MM.1S (cell line): ENCODE data around the gene IFIT1.

Source experiments
- DNase-seq: peaks from one replicate; pipeline ENCODE4 v3.0.0-alpha.2; 2015
- H2AFZ ChIP-seq: fragments of 300-600 bp; sonication (generic); 2 replicates; pipeline ENCODE4 v1.6.0; 2016; ENCODE audit warnings: antibody characterized with exemption, low read length
- H3F3A ChIP-seq: fragments of 300-600 bp; sonication (generic); 2 replicates; pipeline ENCODE4 v1.6.1; 2016; ENCODE audit warnings: mild to moderate bottlenecking, antibody characterized with exemption, low read length, moderate library complexity, mixed read lengths; ENCODE audit not compliant: insufficient read depth
- H3K27ac ChIP-seq: fragments of 300-600 bp; sonication (generic); 2 replicates; pipeline ENCODE4 v1.5.1; 2016; ENCODE audit warnings: mild to moderate bottlenecking, low read length
- H3K27me3 ChIP-seq: fragments of 300-600 bp; sonication (generic); replicated peaks from 2 replicates; pipeline ENCODE4 v1.6.0; 2016; ENCODE audit warnings: low read length; ENCODE audit not compliant: insufficient read depth
- H3K36me3 ChIP-seq: fragments of 300-600 bp; sonication (generic); replicated peaks from 2 replicates; pipeline ENCODE4 v1.6.1; 2016; ENCODE audit warnings: mild to moderate bottlenecking, low read length, mixed read lengths; ENCODE audit not compliant: insufficient read depth
- H3K4me1 ChIP-seq: fragments of 300-600 bp; sonication (generic); 2 replicates; pipeline ENCODE4 v1.6.1; 2016; ENCODE audit warnings: low read length, mixed read lengths
- H3K4me2 ChIP-seq: fragments of 300-600 bp; sonication (generic); 2 replicates; pipeline ENCODE4 v1.6.0; 2016; ENCODE audit warnings: low read depth, low read length
- H3K4me3 ChIP-seq: fragments of 300-600 bp; sonication (generic); 2 replicates; pipeline ENCODE4 v1.5.1; 2016; ENCODE audit warnings: low read length, mixed read lengths
- H3K79me2 ChIP-seq: fragments of 300-600 bp; sonication (generic); 2 replicates; pipeline ENCODE4 v1.6.1; 2016; ENCODE audit warnings: mixed run types, low read length, mixed read lengths
- H3K9ac ChIP-seq: fragments of 300-600 bp; sonication (generic); 2 replicates; pipeline ENCODE4 v1.6.1; 2016; ENCODE audit warnings: low read length, mixed read lengths
- H3K9me2 ChIP-seq: fragments of 300-600 bp; sonication (generic); replicated peaks from 2 replicates; pipeline ENCODE4 v1.6.1; 2016; ENCODE audit warnings: mild to moderate bottlenecking, low read length, mixed read lengths; ENCODE audit not compliant: insufficient read depth
- H3K9me3 ChIP-seq: fragments of 300-600 bp; sonication (generic); replicated peaks from 2 replicates; pipeline ENCODE4 v1.6.1; 2016; ENCODE audit warnings: mild to moderate bottlenecking, low read length, mixed read lengths; ENCODE audit not compliant: insufficient read depth
- H4K20me1 ChIP-seq: fragments of 300-600 bp; sonication (generic); 2 replicates; pipeline ENCODE4 v1.6.1; 2016; ENCODE audit warnings: mild to moderate bottlenecking, low read length, moderate library complexity, mixed read lengths; ENCODE audit not compliant: insufficient read depth
- CTCF ChIP-seq: fragments of 300-600 bp; sonication (generic); IDR thresholded peaks from 2 replicates; pipeline ENCODE4 v1.5.1; 2016; ENCODE audit warnings: antibody characterized with exemption, low read length, mixed read lengths
- EZH2 ChIP-seq: fragments of 300-600 bp; sonication (generic); optimal IDR thresholded peaks from 2 replicates; pipeline ENCODE3; 2017; ENCODE audit warnings: low read depth, mild to moderate bottlenecking, antibody characterized with exemption, low read length, mixed read lengths
- EZH2phosphoT487 ChIP-seq: fragments of 300-600 bp; sonication (generic); IDR thresholded peaks from 2 replicates; pipeline ENCODE4 v1.6.1; 2018; ENCODE audit warnings: antibody characterized with exemption, low read length

The IFIT1 gene

DNA sequence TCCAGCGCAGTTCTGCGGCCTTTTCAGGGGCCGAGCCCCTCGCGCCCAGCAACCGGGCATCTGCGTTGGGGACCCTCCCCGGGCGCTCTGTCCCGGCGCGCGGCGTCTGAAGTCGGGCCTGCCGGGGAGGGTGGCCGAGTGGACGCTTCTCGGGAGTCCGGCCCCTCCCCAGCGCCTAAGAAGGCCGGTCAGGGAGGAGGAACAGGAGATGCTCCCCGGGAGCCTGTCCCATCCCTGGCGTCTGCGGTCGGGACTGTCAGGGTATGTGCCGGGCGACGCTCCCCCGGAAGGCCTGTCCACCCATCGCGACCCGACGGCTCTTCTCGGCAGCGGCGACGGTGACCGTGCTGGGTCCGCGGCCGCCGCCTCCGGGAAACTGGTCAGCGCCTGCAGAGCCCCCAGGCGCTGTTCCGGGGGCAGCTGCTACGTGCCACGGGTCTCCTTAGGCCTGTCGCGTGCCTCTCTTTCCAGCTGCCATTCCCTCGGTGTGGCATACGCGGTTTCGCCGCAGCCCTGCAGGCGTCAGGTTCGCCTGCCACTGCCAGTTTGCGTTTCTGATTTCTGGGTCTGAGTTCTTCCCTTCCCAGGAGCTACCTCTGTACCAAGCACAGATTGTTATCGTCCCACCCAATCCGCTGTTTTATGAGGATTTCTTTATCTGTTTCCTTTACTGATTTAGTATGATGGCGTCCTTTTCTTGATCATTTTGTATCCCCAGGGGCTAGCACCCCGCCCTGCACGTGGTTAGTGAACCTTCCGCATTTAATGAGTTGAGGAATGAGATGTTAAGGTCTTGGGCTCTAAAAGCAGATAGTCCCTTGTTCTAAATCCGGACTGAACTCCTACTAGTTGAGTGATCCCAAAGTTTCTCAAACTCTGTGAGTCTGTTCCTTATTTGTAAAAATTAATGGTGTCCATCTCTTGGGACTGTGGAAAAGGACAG, 22.7 kb downstream of the IFIT1 start:
- TF ChIP-seq EZH2 (no peak), EZH2phosphoT487 (no peak), CTCF (no peak)
- no peaks in the 10 kb centered on the region for H3K27me3 ChIP-seq
- DNase-seq, result peak; percentile 43
- H3K79me2 ChIP-seq, result peaks cover 33% of the 10 kb centered on the region
- H2AFZ ChIP-seq, result peak overlapping the region; percentile 84
- H3F3A ChIP-seq, result peaks cover 8% of the 10 kb centered on the region
- peak overlapping the region; percentile 75; the same call in 1 of the 2 replicates for H3K27ac ChIP-seq
- no peaks in the 10 kb centered on the region for H4K20me1 ChIP-seq
- peak overlapping the region; percentile 67 for H3K4me2 ChIP-seq
- H3K4me3 ChIP-seq, result peak overlapping the region; percentile 92
- no peaks in the 10 kb centered on the region for H3K36me3 ChIP-seq
- no peaks in the 10 kb centered on the region for H3K9me3 ChIP-seq
- H3K9ac ChIP-seq, result peak overlapping the region; percentile 73
- peaks cover 4% of the 10 kb centered on the region; the same call in 1 of the 2 replicates for H3K4me1 ChIP-seq
- no peaks in the 10 kb centered on the region for H3K9me2 ChIP-seq

GRCh38 chr10:89416465-89416864, 24.0 kb downstream of the IFIT1 start:
- Histone ChIP-seq H3K9ac (no peak overlapping the region), H3K9me3 (no peaks in the 10 kb centered on the region), H3K36me3 (no peaks in the 10 kb centered on the region), H3K4me2 (peak overlapping the region; percentile 67; the same call in 1 of the 2 replicates), H3K27ac (no peak overlapping the region), H3K4me1 (peaks cover 13% of the 10 kb centered on the region), H3K4me3 (no peak overlapping the region), H2AFZ (no peak overlapping the region), H3K9me2 (no peaks in the 10 kb centered on the region), H3F3A (peaks cover 8% of the 10 kb centered on the region), H3K79me2 (peaks cover 33% of the 10 kb centered on the region), H4K20me1 (no peaks in the 10 kb centered on the region), H3K27me3 (no peaks in the 10 kb centered on the region)
- no peak for DNase-seq
- TF ChIP-seq EZH2phosphoT487 (no peak), EZH2 (no peak), CTCF (no peak)

- Histone ChIP-seq H3K4me3 (no peak overlapping the region), H3K4me2 (no peak overlapping the region), H2AFZ (no peak overlapping the region), H3K9ac (no peak overlapping the region), H4K20me1 (no peaks in the 10 kb centered on the region), H3F3A (peaks cover under 1% of the 10 kb centered on the region; the same call in 1 of the 2 replicates), H3K9me3 (no peaks in the 10 kb centered on the region), H3K27ac (no peak overlapping the region), H3K9me2 (no peaks in the 10 kb centered on the region), H3K79me2 (peaks cover 33% of the 10 kb centered on the region), H3K27me3 (no peaks in the 10 kb centered on the region), H3K4me1 (peaks cover 13% of the 10 kb centered on the region), H3K36me3 (no peaks in the 10 kb centered on the region)
- TF ChIP-seq EZH2phosphoT487 (no peak), CTCF (peak; percentile 13; the same call in 1 of the 2 replicates)
- DNase-seq, result no peak
Observed at GRCh38 chr10:89419548-89419947, 27.1 kb downstream of the IFIT1 start.
